ENCODE data around the gene ATG7.

The ATG7 gene

GRCh38 chr3:11240496-11240895 lies 31.7 kb upstream of the ATG7 start:
- no peak for DNase-seq (ENCODE audit: low spot score)
- TF ChIP-seq CTCF (IDR thresholded peaks at IDR 0.05; ENCODE audit: borderline replicate concordance, control extremely low read depth, extremely low read depth, insufficient read depth, missing control alignments) = no peak
- in situ Hi-C loops (cut with MboI; ENCODE audit: low sequenced_read_pairs, unreplicated experiment) = no loop called here

GRCh38 chr3:11244121-11244677 lies 28.0 kb upstream of the ATG7 start:
- in situ Hi-C loops (cut with MboI; ENCODE audit: low sequenced_read_pairs, unreplicated experiment) = no loop called here
- no peak for TF ChIP-seq CTCF (IDR thresholded peaks at IDR 0.05; ENCODE audit: borderline replicate concordance, control extremely low read depth, extremely low read depth, insufficient read depth, missing control alignments)

GRCh38 chr3:11245276-11245675 lies 26.9 kb upstream of the ATG7 start:
- in situ Hi-C loops (cut with MboI; ENCODE audit: low sequenced_read_pairs, unreplicated experiment) = no loop called here
- no peak for DNase-seq (ENCODE audit: low spot score)
- TF ChIP-seq CTCF (IDR thresholded peaks at IDR 0.05; ENCODE audit: borderline replicate concordance, control extremely low read depth, extremely low read depth, insufficient read depth, missing control alignments) = no peak

More at GRCh38 chr3:11244121-11244677, 28.0 kb upstream of the ATG7 start:
- no peak for DNase-seq (ENCODE audit: low spot score)

- in situ Hi-C loops (cut with MboI; ENCODE audit: low sequenced_read_pairs, unreplicated experiment) = no loop called here
- TF ChIP-seq CTCF (IDR thresholded peaks at IDR 0.05; ENCODE audit: borderline replicate concordance, control extremely low read depth, extremely low read depth, insufficient read depth, missing control alignments) = no peak
- DNase-seq (ENCODE audit: low spot score) = no peak
Observed at GRCh38 chr3:11245827-11246662, 26.2 kb upstream of the ATG7 start.

- TF ChIP-seq CTCF (IDR thresholded peaks at IDR 0.05; ENCODE audit: borderline replicate concordance, control extremely low read depth, extremely low read depth, insufficient read depth, missing control alignments) = no peak
- in situ Hi-C loops (cut with MboI; ENCODE audit: low sequenced_read_pairs, unreplicated experiment) = no loop called here
- DNase-seq (ENCODE audit: low spot score) = no peak
Observed at GRCh38 chr3:11246663-11246970, 25.6 kb upstream of the ATG7 start.

GRCh38 chr3:11247362-11247761 lies 24.8 kb upstream of the ATG7 start:
- no peak for TF ChIP-seq CTCF (IDR thresholded peaks at IDR 0.05; ENCODE audit: borderline replicate concordance, control extremely low read depth, extremely low read depth, insufficient read depth, missing control alignments)
- in situ Hi-C loops (cut with MboI; ENCODE audit: low sequenced_read_pairs, unreplicated experiment) = no loop called here
- no peak for DNase-seq (ENCODE audit: low spot score)

All from GM13976 (cell line).